Keratinocyte (primary cell): ENCODE results near the gene NR6A1. TPM values are rescaled to one million over a fixed set of nuclear protein-coding genes. Genes with fewer than 3 reads are reported as not detected.

Source experiments
- DNase-seq: peaks from one replicate; pipeline ENCODE4 v3.0.0-alpha.2; 2011; ENCODE audit warnings: low read depth, missing footprints, low spot score
- FAIRE-seq: peaks from 2 replicates; lab custom pipeline; 2011; peaks lifted over from hg19 to GRCh38; lab: Jason Lieb, UNC
- H2AFZ ChIP-seq: 2 replicates; pipeline ENCODE4 v1.6.0; 2012; ENCODE audit warnings: low read length, control low read depth, inconsistent platforms; ENCODE audit not compliant: control insufficient read depth
- H3K27ac ChIP-seq: 2 replicates; pipeline ENCODE4 v1.5.1; 2011; ENCODE audit warnings: low read length; ENCODE audit not compliant: control insufficient read depth, insufficient read depth
- H3K27me3 ChIP-seq: 3 replicates; pipeline ENCODE4 v1.6.0; 2011; ENCODE audit warnings: low read length; ENCODE audit not compliant: control insufficient read depth, insufficient read depth; ENCODE audit errors: extremely low read depth
- H3K36me3 ChIP-seq, 2 experiments: 2 replicates in 1 of 2; 3 replicates in 1 of 2; pipeline ENCODE4 v1.5.1; 2011; ENCODE audit warnings: low read length in 2 of 2, mild to moderate bottlenecking in 1 of 2; ENCODE audit not compliant: control insufficient read depth in 2 of 2, insufficient read depth in 2 of 2; ENCODE audit errors: extremely low read depth in 1 of 2
- H3K4me1 ChIP-seq: 3 replicates; pipeline ENCODE4 v1.5.1; 2011; ENCODE audit warnings: low read length; ENCODE audit not compliant: control insufficient read depth, insufficient read depth; ENCODE audit errors: extremely low read depth
- H3K4me2 ChIP-seq: 3 replicates; pipeline ENCODE4 v1.6.0; 2011; ENCODE audit warnings: low read depth, low read length; ENCODE audit not compliant: control insufficient read depth, insufficient read depth; ENCODE audit errors: extremely low read depth
- H3K4me3 ChIP-seq, 3 experiments: fragments of 200-600 bp in 1 of 3; sonication (generic) in 1 of 3; 2 replicates in 2 of 3; 3 replicates in 1 of 3; pipeline ENCODE4 v1.5.1; 2011 to 2016; ENCODE audit warnings: low read length in 3 of 3, mild to moderate bottlenecking in 3 of 3, control low read depth in 2 of 3, inconsistent platforms in 1 of 3, low read depth in 1 of 3, mixed read lengths in 1 of 3, mixed run types in 1 of 3, moderate library complexity in 1 of 3; ENCODE audit not compliant: control insufficient read depth in 2 of 3, insufficient read depth in 2 of 3; ENCODE audit errors: extremely low read depth in 1 of 3
- H3K79me2 ChIP-seq: 2 replicates; pipeline ENCODE4 v1.6.0; 2012; ENCODE audit warnings: low read length; ENCODE audit not compliant: control insufficient read depth, insufficient read depth
- H3K9ac ChIP-seq: 3 replicates; pipeline ENCODE4 v1.6.0; 2011; ENCODE audit warnings: low read length; ENCODE audit not compliant: control insufficient read depth, insufficient read depth; ENCODE audit errors: extremely low read depth
- H3K9me1 ChIP-seq: 3 replicates; pipeline ENCODE4 v1.6.0; 2011; ENCODE audit warnings: low read length; ENCODE audit not compliant: control insufficient read depth, insufficient read depth; ENCODE audit errors: extremely low read depth
- H3K9me3 ChIP-seq: 2 replicates; pipeline ENCODE4 v1.5.1; 2012; ENCODE audit warnings: low read depth, low read length; ENCODE audit not compliant: control insufficient read depth
- H4K20me1 ChIP-seq: 3 replicates; pipeline ENCODE4 v1.6.0; 2011; ENCODE audit warnings: low read length; ENCODE audit not compliant: control insufficient read depth, insufficient read depth; ENCODE audit errors: extremely low read depth
- EZH2 ChIP-seq: IDR thresholded peaks from one replicate; pipeline ENCODE4 v1.6.1; 2012; ENCODE audit warnings: inconsistent platforms, mild to moderate bottlenecking, low read length, moderate library complexity
- dilution Hi-C: fragments of 300-500 bp; cut with MboI; formaldehyde crosslinking; loops from one replicate; pipeline ENCODE4 v1.7.0; 2020; ENCODE audit warnings: low sequenced_read_pairs; ENCODE audit not compliant: extremely low pct_ligation_motif_present
- polyA plus RNA-seq, 5 experiments: library from polyadenylated mRNA; depleted of rRNA in 3 of 5; stranded (reverse) in 3 of 5; stranded (forward) in 1 of 5; unstranded in 1 of 5; fragments of >200 nt; gene quantifications; 1 replicate in 1 of 5; 2 replicates in 3 of 5; 3 replicates in 1 of 5; pipeline versions ENCODE4 v1.2.1 to v1.2.3, GENCODE V29; 2011 to 2012; ENCODE audit warnings: missing spikeins in 2 of 5, low read depth in 1 of 5, low replicate concordance in 1 of 5
- TF ChIP-seq, protein P1 (sequence below), 3 experiments: IDR thresholded peaks in 1 of 3; conservative IDR thresholded peaks in 1 of 3; optimal IDR thresholded peaks in 1 of 3; 2 replicates in 2 of 3; 3 replicates in 1 of 3; pipeline versions ENCODE3 to v1.5.1; 2011; ENCODE audit warnings: low read length in 3 of 3, mild to moderate bottlenecking in 3 of 3, moderate library complexity in 2 of 3, control low read depth in 1 of 3, inconsistent platforms in 1 of 3; ENCODE audit not compliant: insufficient read depth in 2 of 3; ENCODE audit errors: extremely low read depth in 1 of 3

The NR6A1 gene
- polyA plus RNA-seq, 1 donor (not counting 4 experiments of a cell fraction or from before 2014, with no cell fraction given): 1.8 TPM

DNA sequence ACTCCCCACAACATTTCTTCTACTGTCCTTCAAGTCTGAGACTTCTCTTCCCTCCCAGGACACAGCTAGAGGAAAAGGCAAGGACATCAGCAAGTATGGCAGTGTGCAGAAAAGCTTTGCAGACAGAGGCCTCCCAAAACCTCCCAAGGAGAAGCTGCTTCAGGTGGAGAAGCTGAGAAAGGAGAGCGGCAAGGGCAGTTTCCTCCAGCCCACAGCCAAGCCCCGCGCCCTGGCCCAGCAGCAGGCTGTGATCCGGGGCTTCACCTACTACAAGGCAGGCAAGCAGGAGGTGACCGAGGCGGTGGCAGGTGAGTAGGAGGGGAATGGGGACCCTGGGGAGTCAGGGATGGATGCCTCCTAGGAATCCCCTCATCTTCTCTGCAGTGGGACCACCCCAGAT, 30.2 kb upstream of the NR6A1 start:
- H3K4me1 ChIP-seq: peaks cover 26% of the 10 kb centered on the region
- no peak for TF ChIP-seq EZH2
- TF ChIP-seq, protein P1, sequence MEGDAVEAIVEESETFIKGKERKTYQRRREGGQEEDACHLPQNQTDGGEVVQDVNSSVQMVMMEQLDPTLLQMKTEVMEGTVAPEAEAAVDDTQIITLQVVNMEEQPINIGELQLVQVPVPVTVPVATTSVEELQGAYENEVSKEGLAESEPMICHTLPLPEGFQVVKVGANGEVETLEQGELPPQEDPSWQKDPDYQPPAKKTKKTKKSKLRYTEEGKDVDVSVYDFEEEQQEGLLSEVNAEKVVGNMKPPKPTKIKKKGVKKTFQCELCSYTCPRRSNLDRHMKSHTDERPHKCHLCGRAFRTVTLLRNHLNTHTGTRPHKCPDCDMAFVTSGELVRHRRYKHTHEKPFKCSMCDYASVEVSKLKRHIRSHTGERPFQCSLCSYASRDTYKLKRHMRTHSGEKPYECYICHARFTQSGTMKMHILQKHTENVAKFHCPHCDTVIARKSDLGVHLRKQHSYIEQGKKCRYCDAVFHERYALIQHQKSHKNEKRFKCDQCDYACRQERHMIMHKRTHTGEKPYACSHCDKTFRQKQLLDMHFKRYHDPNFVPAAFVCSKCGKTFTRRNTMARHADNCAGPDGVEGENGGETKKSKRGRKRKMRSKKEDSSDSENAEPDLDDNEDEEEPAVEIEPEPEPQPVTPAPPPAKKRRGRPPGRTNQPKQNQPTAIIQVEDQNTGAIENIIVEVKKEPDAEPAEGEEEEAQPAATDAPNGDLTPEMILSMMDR (optimal IDR thresholded peaks at IDR 0.05 in 1 of 3, IDR thresholded peaks at IDR 0.05 in 1 of 3, conservative IDR thresholded peaks at IDR 0.05 in 1 of 3; ENCODE audit: extremely low read depth in 1 of 3, insufficient read depth in 2 of 3, low read length in 3 of 3): no peak
- no peak for FAIRE-seq

DNA sequence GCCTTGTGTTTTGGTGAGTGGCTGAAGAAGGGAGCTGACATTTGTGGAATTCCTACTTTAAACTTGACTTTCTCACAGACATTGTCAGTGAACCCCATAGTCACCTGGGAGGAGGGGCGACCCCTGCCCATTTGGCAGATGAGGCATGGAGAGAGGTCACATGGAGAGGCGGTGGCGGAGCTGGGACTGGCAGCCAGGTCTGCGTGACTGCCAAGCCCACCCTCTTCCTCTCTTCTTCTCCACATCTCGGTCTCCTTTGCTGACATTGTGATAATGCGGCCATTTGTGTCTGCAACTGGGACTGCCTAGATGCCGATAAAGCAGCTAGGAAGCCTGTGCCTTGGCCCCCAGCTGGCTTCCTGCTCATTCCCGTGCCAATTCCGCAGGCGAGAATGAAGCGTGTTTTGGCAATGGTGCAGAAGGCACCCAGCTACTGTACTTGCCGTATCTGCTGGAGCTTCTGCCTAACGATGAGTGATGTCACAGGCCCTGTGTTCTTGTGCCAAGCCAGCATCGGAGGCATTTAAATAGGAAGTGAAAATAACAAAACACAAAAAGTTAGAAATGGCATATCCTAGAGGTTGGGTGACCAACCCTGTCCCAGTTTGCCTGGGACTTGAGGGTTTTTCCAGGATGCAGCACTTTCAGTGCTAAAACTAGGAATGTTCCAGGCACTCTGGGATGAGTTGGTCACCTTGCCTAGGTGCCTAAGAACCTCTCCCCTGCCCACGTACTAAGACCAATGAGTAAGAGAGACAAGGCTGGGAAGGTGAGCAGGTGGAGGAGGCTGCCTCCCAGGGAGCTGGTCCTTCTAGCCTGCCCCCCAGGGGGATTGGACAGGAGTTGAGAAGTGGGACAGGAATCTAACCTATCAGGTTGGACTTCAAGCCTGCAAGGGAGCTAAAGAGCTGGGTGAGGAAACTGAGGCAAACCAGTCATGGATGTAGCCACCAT, 29.5 kb upstream of the NR6A1 start:
- Histone ChIP-seq H4K20me1 (no peaks in the 10 kb centered on the region), H3K9me1 (no peaks in the 10 kb centered on the region), H3K4me3 (no peak overlapping the region), H3K36me3 (no peaks in the 10 kb centered on the region), H3K27ac (no peak overlapping the region), H2AFZ (no peak overlapping the region), H3K9ac (no peak overlapping the region), H3K4me2 (peak overlapping the region; percentile 41), H3K9me3 (no peaks in the 10 kb centered on the region), H3K27me3 (peaks cover 12% of the 10 kb centered on the region), H3K4me1 (peaks cover 23% of the 10 kb centered on the region), H3K79me2 (no peaks in the 10 kb centered on the region)
- peak; percentile 90 for FAIRE-seq
- TF ChIP-seq, protein P1 (optimal IDR thresholded peaks at IDR 0.05 in 1 of 3, IDR thresholded peaks at IDR 0.05 in 1 of 3, conservative IDR thresholded peaks at IDR 0.05 in 1 of 3; ENCODE audit: extremely low read depth in 1 of 3, insufficient read depth in 2 of 3, low read length in 3 of 3): no peak
- TF ChIP-seq EZH2: no peak
- no peak for DNase-seq
- dilution Hi-C loops: no loop called here

More for the DNA sequence above, 30.2 kb upstream of the NR6A1 start:
- dilution Hi-C loops: no loop called here
- Histone ChIP-seq H2AFZ (no peak overlapping the region), H3K9me3 (no peaks in the 10 kb centered on the region), H3K9ac (no peak overlapping the region), H3K27ac (no peak overlapping the region), H3K4me2 (no peak overlapping the region), H3K36me3 (no peaks in the 10 kb centered on the region), H3K79me2 (no peaks in the 10 kb centered on the region), H3K4me3 (no peak overlapping the region), H3K9me1 (no peaks in the 10 kb centered on the region), H4K20me1 (no peaks in the 10 kb centered on the region), H3K27me3 (peaks cover 12% of the 10 kb centered on the region)
- DNase-seq: no peak
